Ascending aorta (tissue), 2 donors: ENCODE data around the gene DAO. TPM values are rescaled to one million over a fixed set of nuclear protein-coding genes. Genes with fewer than 3 reads are reported as not detected.

ENCODE experiments used
- DNase-seq, 2 donors: peaks; one replicate each; pipeline ENCODE4 v3.0.0-alpha.2; 2019; ENCODE audit warnings: low spot score in 2 of 2
- H3K27ac ChIP-seq, 2 donors: fragments of 200-600 bp; sonication (generic); one replicate each; pipeline ENCODE4 v1.5.1; 2016 to 2017; ENCODE audit warnings: mild to moderate bottlenecking in 1 of 2
- H3K27me3 ChIP-seq: fragments of 200-600 bp; sonication (generic); one replicate; pipeline ENCODE4 v1.5.1; 2017
- H3K36me3 ChIP-seq, 2 donors: fragments of 200-600 bp; sonication (generic); one replicate each; pipeline ENCODE4 v1.5.1; 2016
- H3K4me1 ChIP-seq, 2 donors: fragments of 200-600 bp; sonication (generic); one replicate each; pipeline ENCODE4 v1.5.1; 2016 to 2017; ENCODE audit warnings: mild to moderate bottlenecking in 1 of 2
- H3K4me3 ChIP-seq, 2 donors: fragments of 200-600 bp; sonication (generic); one replicate each; pipeline ENCODE4 v1.5.1; 2016 to 2017; ENCODE audit warnings: mild to moderate bottlenecking in 1 of 2
- H3K9me3 ChIP-seq, 2 donors: fragments of 200-600 bp; sonication (generic); one replicate each; pipeline ENCODE4 v1.5.1; 2016
- intact Hi-C: fragments of 100-400 bp; cut with DNase I; formaldehyde crosslinking; loops from one replicate; pipeline ENCODE4 v1.15.1; 2023
- total RNA-seq: library from RNA; depleted of rRNA; stranded (reverse); fragments of >200 nt; gene quantifications from one replicate; pipeline ENCODE4 v1.1.0, GENCODE V29; 2016
- TF ChIP-seq, protein P1 (sequence below), 3 experiments: fragments of 200-600 bp in 2 of 3; fragments of 450-650 bp in 1 of 3; sonication (generic) in 2 of 3; IDR thresholded peaks; one replicate each; pipeline ENCODE4 v1.5.1; 2016 to 2019; ENCODE audit warnings: antibody characterized with exemption in 3 of 3, mild to moderate bottlenecking in 1 of 3, moderate library complexity in 1 of 3

DAO gene
- total RNA-seq, 1 donor from 2014 or later, result not detected

GRCh38 chr12:108833757-108834472 lies 46.0 kb upstream of the DAO start:
- H3K4me1 ChIP-seq, result peaks cover 36 to 65% of the 10 kb centered on the region in 2 donors
- peak overlapping the region; percentile 92 for H3K27ac ChIP-seq
- peak overlapping the region in 1 of 2 donors; percentile 40 for H3K4me3 ChIP-seq

GRCh38 chr12:108835860-108836634 lies 43.8 kb upstream of the DAO start:
- H3K36me3 ChIP-seq, result peaks cover 5 to 10% of the 10 kb centered on the region in 2 donors
- no peaks in the 10 kb centered on the region for H3K9me3 ChIP-seq
- no peak overlapping the region for H3K4me3 ChIP-seq
- TF ChIP-seq, protein P1, sequence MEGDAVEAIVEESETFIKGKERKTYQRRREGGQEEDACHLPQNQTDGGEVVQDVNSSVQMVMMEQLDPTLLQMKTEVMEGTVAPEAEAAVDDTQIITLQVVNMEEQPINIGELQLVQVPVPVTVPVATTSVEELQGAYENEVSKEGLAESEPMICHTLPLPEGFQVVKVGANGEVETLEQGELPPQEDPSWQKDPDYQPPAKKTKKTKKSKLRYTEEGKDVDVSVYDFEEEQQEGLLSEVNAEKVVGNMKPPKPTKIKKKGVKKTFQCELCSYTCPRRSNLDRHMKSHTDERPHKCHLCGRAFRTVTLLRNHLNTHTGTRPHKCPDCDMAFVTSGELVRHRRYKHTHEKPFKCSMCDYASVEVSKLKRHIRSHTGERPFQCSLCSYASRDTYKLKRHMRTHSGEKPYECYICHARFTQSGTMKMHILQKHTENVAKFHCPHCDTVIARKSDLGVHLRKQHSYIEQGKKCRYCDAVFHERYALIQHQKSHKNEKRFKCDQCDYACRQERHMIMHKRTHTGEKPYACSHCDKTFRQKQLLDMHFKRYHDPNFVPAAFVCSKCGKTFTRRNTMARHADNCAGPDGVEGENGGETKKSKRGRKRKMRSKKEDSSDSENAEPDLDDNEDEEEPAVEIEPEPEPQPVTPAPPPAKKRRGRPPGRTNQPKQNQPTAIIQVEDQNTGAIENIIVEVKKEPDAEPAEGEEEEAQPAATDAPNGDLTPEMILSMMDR (IDR thresholded peaks at IDR 0.05), result no peak
- peaks cover 49 to 78% of the 10 kb centered on the region in 2 donors for H3K4me1 ChIP-seq
- intact Hi-C loops, result loop anchor here (5.0 kb wide), 2 partner anchors 149 to 626 kb away; no protein-coding TSS in a partner anchor
- H3K27me3 ChIP-seq, result no peaks in the 10 kb centered on the region
- no peak for DNase-seq
- peak overlapping the region; percentile 96 to 97 for H3K27ac ChIP-seq

More at GRCh38 chr12:108833757-108834472, 46.0 kb upstream of the DAO start:
- no peaks in the 10 kb centered on the region for H3K27me3 ChIP-seq
- DNase-seq, result no peak
- no peaks in the 10 kb centered on the region for H3K9me3 ChIP-seq
- intact Hi-C loops, result loop anchor here (1.0 kb wide), 1 partner anchor 20 kb away; no protein-coding TSS in a partner anchor
- peaks cover 15 to 16% of the 10 kb centered on the region in 2 donors for H3K36me3 ChIP-seq
- TF ChIP-seq, protein P1 (IDR thresholded peaks at IDR 0.05), result no peak

- Histone ChIP-seq H3K9me3 (no peaks in the 10 kb centered on the region), H3K27me3 (no peaks in the 10 kb centered on the region), H3K4me1 (peaks cover 45 to 71% of the 10 kb centered on the region in 2 donors), H3K4me3 (no peak overlapping the region), H3K36me3 (peaks cover 5 to 11% of the 10 kb centered on the region in 2 donors), H3K27ac (peak overlapping the region; percentile 96 to 97)
- no peak for DNase-seq
- TF ChIP-seq, protein P1 (IDR thresholded peaks at IDR 0.05), result no peak
- intact Hi-C loops, result loop anchor here (5.0 kb wide), 2 partner anchors 150 to 625 kb away; no protein-coding TSS in a partner anchor
Observed at GRCh38 chr12:108837239-108837638, 42.7 kb upstream of the DAO start.

DNA sequence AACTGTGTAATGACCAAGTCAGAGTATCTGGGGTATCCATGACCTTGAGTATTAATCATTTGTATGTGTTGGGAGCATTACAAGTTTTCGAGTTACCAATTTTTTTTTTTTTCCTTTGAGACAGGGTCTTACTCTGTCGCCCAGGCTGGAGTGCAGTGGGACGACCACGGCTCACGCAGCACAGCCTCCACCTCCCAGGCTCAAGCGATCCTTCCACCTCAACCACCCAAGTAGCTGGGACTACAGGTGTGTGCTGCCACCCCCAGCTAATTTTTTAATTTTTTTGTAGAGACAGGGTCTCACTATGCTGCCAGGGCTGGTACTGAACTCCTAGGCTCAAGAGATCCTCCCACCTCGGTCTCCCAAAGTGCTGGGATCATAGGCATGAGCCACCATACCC lies 42.2 kb upstream of the DAO start:
- intact Hi-C loops, result loop anchor here (2.0 to 5.0 kb wide), 3 partner anchors 35 to 625 kb away; no protein-coding TSS in a partner anchor
- Histone ChIP-seq H3K27me3 (no peaks in the 10 kb centered on the region), H3K4me1 (peaks cover 40 to 66% of the 10 kb centered on the region in 2 donors), H3K4me3 (no peak overlapping the region), H3K27ac (peak overlapping the region; percentile 96 to 97), H3K36me3 (peaks cover 8 to 11% of the 10 kb centered on the region in 2 donors), H3K9me3 (no peaks in the 10 kb centered on the region)
- TF ChIP-seq, protein P1 (IDR thresholded peaks at IDR 0.05), result no peak
- no peak for DNase-seq

- peak; percentile 95 to 98 for DNase-seq
- H3K4me3 ChIP-seq, result no peak overlapping the region
- H3K9me3 ChIP-seq, result no peaks in the 10 kb centered on the region
- no peaks in the 10 kb centered on the region for H3K27me3 ChIP-seq
- peaks cover 40 to 62% of the 10 kb centered on the region in 2 donors for H3K4me1 ChIP-seq
- TF ChIP-seq, protein P1 (IDR thresholded peaks at IDR 0.05), result no peak
- peak overlapping the region; percentile 96 to 97 for H3K27ac ChIP-seq
- intact Hi-C loops, result loop anchor here (1.0 to 5.0 kb wide), 5 partner anchors 16 to 624 kb away; partner anchors contain the start of gene CORO1C
- peaks cover 11 to 14% of the 10 kb centered on the region in 2 donors for H3K36me3 ChIP-seq
Observed at GRCh38 chr12:108838194-108839017, 41.5 kb upstream of the DAO start.
